Stimulated activated CD4-positive, alpha-beta T cell treated with anti-CD3 and anti-CD28 coated beads, TNF-alpha, amount 100 ng/mL, for 1 hour (primary cell): Measurements from ENCODE around the gene COPZ1.

Source experiments
- DNase-seq, 3 donors: peaks; one replicate each; pipeline ENCODE4 v3.0.0-alpha.2; 2020; ENCODE audit warnings: low read depth in 3 of 3, low spot score in 1 of 3

The COPZ1 gene

GRCh38 chr12:54393207-54393609 lies 68.3 kb downstream of the COPZ1 start:
- DNase-seq, result no peak

GRCh38 chr12:54393743-54394142 lies 68.8 kb downstream of the COPZ1 start:
- no peak for DNase-seq

- DNase-seq, result no peak
These were observed 69.4 kb downstream of the COPZ1 start for GRCh38 chr12:54394281-54394719.

- DNase-seq, result no peak
These were observed 70.1 kb downstream of the COPZ1 start for GRCh38 chr12:54394986-54395385.

- no peak for DNase-seq
These were observed 70.6 kb downstream of the COPZ1 start for GRCh38 chr12:54395545-54395944.

- no peak for DNase-seq
These were observed 72.2 kb downstream of the COPZ1 start for GRCh38 chr12:54397157-54397556.

- no peak for DNase-seq
These were observed 73.3 kb downstream of the COPZ1 start for GRCh38 chr12:54398218-54398617.

- peak; percentile 68 to 81 (median 78) for DNase-seq
These were observed 74.3 kb downstream of the COPZ1 start for GRCh38 chr12:54398995-54399793.

GRCh38 chr12:54401119-54401518 lies 76.2 kb downstream of the COPZ1 start:
- no peak for DNase-seq
